HTR-8/SVneo (cell line): ENCODE results near the gene PRSS8.
"Not testable (repeated sequence)": the region's sequence is repeated elsewhere in the genome, so short reads cannot be mapped to it uniquely, and the experiment has no call there.

Experiments
- DNase-seq: peaks from one replicate; pipeline ENCODE4 v3.0.0; 2011; ENCODE audit warnings: low spot score, mixed read lengths; ENCODE audit not compliant: insufficient read length
- FAIRE-seq: peaks from 2 replicates; lab custom pipeline; 2011; peaks lifted over from hg19 to GRCh38; lab: Jason Lieb, UNC

The PRSS8 gene

GRCh38 chr16:31108035-31108793 lies 27.3 kb downstream of the PRSS8 start, which contains the start of gene BCKDK:
Gene BCKDK (plus strand): TSS chr16:31108386. CDS start chr16:31109224, 838 bp downstream.
- FAIRE-seq = peak; percentile 81
- DNase-seq = peak; percentile 89

- FAIRE-seq = no peak
These were observed 28.1 kb downstream of the PRSS8 start for GRCh38 chr16:31107465-31107867.

GRCh38 chr16:31106509-31107464 lies 28.7 kb downstream of the PRSS8 start:
- FAIRE-seq (no peak), DNase-seq (no peak)

More at GRCh38 chr16:31107465-31107867, 28.1 kb downstream of the PRSS8 start:
- DNase-seq = no peak

GRCh38 chr16:31105677-31106213 lies 29.8 kb downstream of the PRSS8 start:
- no peak for FAIRE-seq
- peak; percentile 61 for DNase-seq

- not testable (repeated sequence) for FAIRE-seq, DNase-seq
These were observed 34.5 kb downstream of the PRSS8 start for GRCh38 chr16:31100876-31101641.

GRCh38 chr16:31099860-31100638 lies 35.5 kb downstream of the PRSS8 start:
- no peak for FAIRE-seq

GRCh38 chr16:31094424-31095120 lies 41.0 kb downstream of the PRSS8 start, which contains the start of gene VKORC1:
Gene VKORC1 (minus strand): TSS chr16:31094797. CDS start chr16:31094729, 68 bp downstream.
- FAIRE-seq (peak; percentile 90), DNase-seq (peak; percentile 98)

More at GRCh38 chr16:31099860-31100638, 35.5 kb downstream of the PRSS8 start:
- DNase-seq = no peak

- FAIRE-seq (no peak), DNase-seq (no peak)
These were observed 41.5 kb downstream of the PRSS8 start for GRCh38 chr16:31094088-31094423.

- FAIRE-seq (peak; percentile 33), DNase-seq (peak; percentile 68)
These were observed 42.3 kb downstream of the PRSS8 start for GRCh38 chr16:31093132-31093703.

- DNase-seq = no peak
- FAIRE-seq = no peak
These were observed 43.2 kb downstream of the PRSS8 start for GRCh38 chr16:31092330-31092729.

GRCh38 chr16:31090540-31090939 lies 45.0 kb downstream of the PRSS8 start:
- no peak for DNase-seq
- FAIRE-seq = no peak

GRCh38 chr16:31089199-31089598 lies 46.3 kb downstream of the PRSS8 start:
- FAIRE-seq = no peak

GRCh38 chr16:31088459-31089183 lies 46.9 kb downstream of the PRSS8 start, which contains the start of gene PRSS53:
Gene PRSS53 (minus strand): TSS chr16:31088943. CDS start chr16:31088809, 134 bp downstream.
- FAIRE-seq (no peak), DNase-seq (no peak)

More at GRCh38 chr16:31089199-31089598, 46.3 kb downstream of the PRSS8 start:
- no peak for DNase-seq

- DNase-seq = no peak
- no peak for FAIRE-seq
These were observed 47.6 kb downstream of the PRSS8 start for GRCh38 chr16:31087971-31088370.

GRCh38 chr16:31087481-31087880 lies 48.0 kb downstream of the PRSS8 start:
- DNase-seq (no peak), FAIRE-seq (no peak)

- FAIRE-seq (no peak), DNase-seq (no peak)
These were observed 49.0 kb downstream of the PRSS8 start for GRCh38 chr16:31086629-31086906.

- FAIRE-seq (no peak), DNase-seq (no peak)
These were observed 49.5 kb downstream of the PRSS8 start for GRCh38 chr16:31085873-31086628.
